Fibroblast of upper back skin (primary cell): Measurements from ENCODE around the gene SMOC1.

Experiments used
- DNase-seq: peaks from one replicate; pipeline ENCODE4 v3.0.0-alpha.2; 2013

Gene SMOC1

DNA sequence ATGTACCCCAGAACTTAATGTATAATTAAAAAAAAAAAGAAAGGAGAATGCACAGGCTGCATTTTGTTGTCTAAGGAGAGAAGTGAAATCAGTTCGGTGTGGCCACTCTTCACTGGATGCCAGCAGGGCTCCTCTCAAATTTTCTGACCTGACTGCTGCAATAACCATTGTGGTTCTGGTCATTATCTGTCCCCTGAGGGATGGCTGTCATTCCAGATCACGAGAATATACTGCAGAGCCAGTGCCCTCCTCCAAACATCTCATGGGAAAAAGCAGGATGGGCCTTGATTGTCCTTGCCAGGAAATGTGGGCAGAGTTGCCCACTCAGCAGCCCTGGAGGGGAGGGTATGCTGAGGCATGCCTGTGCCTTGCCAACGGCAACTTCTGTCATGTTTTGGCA lies 170.4 kb downstream of the SMOC1 start:
- no peak for DNase-seq

DNA sequence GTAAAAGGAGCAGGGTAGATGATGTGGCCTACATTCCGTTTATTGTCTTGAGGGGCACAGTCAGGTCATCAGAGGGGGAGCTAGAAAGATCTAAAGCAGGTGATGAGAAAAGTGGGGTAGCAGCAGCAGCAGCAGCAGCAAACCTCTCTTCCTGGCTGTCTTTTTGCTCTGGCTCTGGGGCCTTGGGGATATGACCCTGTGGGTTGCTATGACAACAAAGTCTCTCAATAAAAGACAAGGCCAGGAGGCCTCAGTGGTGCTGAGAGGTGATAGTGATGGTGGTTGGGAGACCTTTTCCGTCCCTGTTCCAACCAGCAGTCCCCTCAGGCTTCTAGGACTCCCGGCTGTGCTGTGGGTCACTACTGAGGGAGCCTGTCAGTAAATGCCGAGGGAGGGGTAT lies 170.9 kb downstream of the SMOC1 start:
- no peak for DNase-seq

DNA sequence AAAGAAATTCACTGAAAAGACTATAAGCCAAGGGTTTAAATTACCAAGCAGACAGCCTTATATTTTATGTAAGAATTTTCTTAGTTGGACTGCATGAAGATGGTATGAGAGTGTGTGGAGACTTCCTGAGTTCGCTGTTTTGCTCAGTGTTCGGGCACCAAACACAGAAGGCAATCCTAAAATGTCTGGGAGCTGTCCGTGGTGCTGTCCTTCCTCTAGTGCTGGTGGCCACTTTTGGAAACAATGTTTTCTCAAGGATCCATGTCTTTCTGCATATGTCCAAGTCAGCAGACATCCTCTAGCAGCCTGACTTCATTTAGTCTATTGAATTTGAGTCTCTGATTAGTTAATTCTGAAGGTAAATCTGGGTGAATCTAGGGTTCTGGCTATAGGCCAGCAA lies 173.8 kb downstream of the SMOC1 start:
- peak; percentile 19 for DNase-seq

DNA sequence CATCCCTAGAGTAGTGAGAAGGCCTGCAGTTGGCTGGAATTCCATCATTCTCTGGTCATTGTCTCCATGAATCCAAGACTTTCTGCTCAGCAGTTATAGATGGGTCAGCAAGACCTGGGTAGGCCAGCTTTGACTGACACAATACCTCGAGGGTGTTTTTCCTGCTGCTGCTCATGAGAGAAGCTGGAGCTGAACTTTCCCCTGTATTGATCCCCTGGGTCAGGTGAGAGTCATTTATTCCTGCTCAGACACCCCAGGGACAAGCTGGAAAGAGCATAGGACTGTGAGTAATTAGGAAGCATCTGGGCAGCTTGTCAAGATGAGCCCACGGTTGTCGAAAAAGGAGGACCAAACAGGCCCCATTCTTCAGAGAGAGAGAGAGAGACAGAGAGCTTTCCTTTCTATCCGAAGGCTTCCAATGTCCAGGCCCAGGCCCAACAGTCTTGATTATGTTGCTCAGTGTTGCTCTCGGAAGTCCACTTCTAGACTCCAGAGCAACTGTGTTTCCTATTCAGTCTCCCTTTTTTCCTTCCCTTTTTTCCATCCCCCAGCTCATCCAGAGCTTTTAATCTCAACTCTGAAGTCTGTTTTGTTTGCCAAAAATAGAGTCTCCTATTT lies 178.4 kb downstream of the SMOC1 start:
- DNase-seq = no peak

DNA sequence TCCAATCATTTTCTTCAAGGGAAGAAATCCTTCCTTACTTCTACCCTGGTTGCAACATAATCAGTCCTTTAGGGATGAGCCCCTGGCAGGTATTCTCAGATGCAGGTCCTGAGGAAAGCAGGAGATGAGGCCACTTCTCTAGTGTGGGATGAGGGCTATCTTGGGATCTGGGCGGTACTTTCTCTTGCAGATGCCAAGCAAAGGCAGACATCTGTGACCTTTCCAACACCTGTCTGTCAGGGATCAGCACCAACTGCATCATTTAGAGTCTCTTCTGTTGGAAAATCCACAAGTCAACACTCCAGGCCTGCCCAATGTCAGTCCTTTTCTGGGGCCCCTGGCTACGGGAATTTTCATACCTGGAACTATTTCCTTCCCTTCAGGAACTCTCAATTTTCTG lies 180.3 kb downstream of the SMOC1 start:
- DNase-seq = no peak

DNA sequence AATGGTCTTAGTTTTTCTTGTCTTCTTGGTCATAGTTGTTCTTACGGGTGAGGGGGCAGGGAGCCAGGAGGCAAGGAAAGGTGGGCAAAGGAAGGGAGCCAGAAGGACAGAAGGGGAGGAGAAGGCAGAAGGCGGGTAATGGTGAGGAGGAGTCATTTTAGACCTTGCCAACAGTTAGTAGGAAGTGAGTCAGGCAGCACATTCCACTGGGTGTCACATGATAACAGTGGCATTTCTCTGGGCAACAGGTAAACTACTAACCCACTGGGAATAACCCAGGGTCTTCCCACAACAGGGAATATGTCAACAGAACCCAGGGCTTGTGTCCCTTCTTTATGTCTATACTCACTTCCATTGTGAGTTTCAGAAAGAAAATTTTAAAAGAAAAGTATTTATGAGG lies 181.9 kb downstream of the SMOC1 start:
- DNase-seq = no peak

DNA sequence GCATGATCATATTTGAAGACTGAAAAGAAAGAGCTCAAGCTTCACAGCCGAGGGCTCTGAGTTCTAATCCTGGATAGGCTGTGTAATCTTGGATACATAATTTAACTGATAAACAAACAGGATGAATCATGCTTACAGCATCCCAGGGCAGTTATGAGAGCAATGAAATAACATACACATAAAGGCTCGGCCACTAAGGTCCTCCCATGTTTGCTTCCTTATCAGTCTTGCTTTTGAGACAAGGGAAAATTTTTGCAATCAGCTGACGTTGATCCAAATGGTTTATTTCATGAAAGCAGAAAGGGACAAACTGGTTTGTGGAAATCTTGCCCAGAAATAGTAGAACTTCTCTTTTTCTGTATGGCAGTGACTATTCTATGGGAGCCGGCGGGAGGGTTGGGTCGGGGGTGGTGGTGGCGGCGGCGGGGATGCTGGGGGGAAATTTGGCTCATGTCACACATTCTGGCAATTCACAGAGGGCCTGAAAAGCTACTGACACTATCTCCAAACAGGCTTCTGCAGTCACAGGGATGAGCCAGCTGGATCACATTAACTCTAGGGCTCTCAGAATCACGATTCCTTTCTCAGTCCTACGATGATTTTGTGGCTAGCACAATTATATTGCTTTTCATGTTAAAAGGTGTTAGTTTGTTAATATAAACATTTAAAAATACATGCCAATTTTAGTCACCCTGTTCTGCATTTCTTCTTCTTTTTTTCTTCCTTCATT lies 185.1 kb downstream of the SMOC1 start:
- no peak for DNase-seq

DNA sequence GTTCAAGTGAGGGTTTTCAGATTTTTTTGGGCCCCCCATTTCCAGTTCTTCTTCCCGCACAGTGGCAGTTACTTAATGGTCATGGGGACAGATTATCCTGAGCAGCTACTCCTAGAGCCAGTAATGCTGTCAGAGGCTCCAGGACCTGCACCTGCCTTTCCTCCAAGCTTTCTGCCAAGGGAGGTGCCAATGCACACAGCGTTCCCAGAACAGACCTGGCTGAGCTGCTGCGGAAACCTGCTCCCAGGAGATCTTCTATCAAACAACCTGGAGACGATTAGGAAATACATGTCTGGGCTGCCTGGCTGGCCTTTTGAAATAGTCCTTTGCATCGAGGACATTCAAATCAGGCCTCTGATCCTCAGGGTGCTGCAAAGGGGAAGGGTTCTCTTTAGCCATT lies 188.6 kb downstream of the SMOC1 start:
- DNase-seq = no peak

DNA sequence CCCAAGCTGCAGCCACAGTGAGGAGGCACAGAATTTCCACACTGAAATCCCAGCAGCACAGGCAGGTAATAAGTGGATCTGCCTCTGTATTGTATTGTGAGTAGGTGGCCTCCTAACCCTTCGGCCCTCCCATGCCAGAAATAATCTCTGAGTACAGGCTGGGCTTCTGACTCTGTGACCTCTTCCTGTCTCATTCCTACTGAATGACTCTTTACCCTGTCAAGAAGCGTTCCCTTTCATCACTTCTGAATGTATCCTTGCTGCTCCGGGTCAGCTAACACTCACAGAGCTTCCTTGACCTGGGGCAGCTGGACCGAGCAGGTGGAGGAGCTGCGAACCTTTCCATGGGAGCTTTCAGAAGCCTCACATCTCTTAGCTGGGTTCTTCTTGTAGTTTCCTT lies 190.0 kb downstream of the SMOC1 start:
- DNase-seq = no peak

DNA sequence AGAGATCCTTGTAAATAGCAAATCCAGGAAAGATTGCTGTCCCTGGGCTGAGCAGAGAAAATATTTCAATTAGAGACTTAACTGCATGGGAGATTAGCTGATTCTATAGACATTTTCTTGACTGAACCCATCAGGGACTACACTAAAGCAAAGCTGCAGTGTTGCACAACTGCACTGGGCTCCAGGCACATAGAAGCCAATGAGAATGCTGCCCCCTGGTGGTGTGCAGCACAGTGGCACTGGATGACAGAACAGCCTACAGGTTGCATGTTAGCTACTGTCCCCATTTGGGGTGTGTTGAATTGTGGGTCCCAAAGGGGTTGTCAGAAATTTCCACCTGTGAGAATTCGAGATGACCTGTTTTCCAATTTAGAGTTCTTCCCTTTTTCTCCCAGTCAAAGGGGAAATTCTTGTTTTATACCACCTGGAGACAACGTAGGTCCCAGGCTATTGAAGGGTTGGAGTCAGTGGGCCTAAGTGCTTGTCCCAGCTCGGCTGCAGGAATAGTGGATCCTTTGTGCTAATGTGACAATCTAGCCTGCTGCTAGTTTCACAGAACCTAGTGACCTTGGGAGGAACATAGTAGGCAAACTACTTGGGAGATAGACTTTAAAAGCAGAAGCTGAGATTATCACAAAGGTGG lies 194.8 kb downstream of the SMOC1 start:
- DNase-seq = peak; percentile 47

DNA sequence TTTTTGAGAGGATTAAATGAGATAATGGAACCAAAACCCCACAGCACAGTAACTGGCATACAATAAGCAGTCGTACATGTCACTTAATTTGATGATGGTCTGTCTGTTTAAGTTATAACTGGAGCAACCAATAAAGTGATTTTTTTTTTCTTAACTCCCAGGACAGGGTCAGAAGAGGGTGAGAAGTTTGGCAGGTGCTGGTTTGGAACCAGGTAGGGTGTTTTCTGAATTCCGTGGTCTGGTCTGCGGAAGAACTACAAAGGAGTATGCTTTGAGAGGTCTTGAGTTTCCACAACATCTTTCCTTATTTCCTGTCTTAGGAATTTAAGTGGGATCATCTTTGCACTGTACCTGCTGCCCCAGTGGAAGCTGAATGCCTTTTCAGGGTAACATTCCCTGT lies 197.8 kb downstream of the SMOC1 start:
- no peak for DNase-seq

DNA sequence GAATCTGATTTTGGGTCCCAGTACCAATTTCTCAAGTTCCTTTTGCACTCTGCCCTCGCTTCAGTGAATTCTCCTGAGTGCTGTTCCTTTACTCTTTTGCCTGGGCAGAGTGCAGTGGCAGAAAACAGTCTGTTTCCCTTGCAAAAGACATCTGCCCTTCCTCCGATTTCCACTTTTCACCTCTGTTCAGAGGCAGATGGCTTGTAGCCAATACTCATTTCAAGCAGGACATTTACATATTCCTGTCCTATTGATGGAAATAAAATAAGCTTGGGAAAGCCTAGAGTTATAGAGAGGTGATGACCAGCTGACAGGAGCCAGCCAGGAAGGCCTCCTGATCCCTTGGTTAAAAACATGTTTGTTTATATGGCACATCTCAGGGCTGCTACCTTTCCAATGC lies 198.5 kb downstream of the SMOC1 start:
- no peak for DNase-seq

DNA sequence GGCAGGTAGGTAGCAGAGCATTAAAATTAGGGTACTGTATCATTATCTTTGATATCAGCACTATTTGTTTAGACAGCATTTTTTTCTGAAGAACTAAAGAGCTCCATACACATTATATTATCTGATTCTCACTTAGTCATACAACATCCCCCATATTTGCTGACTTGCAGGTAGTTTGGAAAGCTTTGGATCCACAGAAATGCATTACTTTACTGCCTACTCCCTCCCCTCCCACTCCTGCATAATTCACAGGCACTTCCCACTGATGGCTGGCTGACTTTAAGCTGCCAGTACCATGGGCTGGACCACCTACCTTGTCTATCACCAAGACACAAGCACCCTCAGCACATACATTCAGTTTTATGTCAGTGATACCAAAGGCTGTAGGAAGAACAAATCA lies 199.1 kb downstream of the SMOC1 start:
- no peak for DNase-seq

DNA sequence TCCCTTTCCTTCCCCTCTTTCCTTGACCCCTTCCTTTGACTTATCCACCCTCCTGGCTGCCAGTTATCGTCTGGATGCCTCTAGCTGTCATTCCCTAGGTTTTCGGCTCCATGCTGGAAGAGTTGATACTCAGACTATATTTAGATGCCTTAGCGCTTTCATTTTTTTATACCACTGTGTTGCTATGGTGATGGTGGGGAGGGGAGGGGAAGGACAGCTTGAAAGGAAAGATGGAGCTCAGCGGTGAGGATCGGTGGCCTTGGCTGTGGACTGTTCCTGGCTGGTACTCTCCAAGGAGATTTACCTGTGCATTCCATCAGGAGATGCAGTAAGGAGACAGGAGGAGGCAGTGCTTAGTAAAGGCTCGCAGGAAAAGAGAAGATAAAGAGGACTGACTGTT lies 200.9 kb downstream of the SMOC1 start:
- no peak for DNase-seq
